H9 (cell line): ENCODE data around the gene RGP1. TPM values are rescaled to one million over a fixed set of nuclear protein-coding genes. Genes with fewer than 3 reads are reported as not detected.

Experiments used
- DNase-seq: peaks from one replicate; pipeline ENCODE4 v3.0.0-alpha.2; 2017
- H2AFZ ChIP-seq: one replicate; pipeline ENCODE4 v1.6.1; 2013; ENCODE audit warnings: mild to moderate bottlenecking, low read length, control low read depth, moderate library complexity
- H2AK5ac ChIP-seq: 2 replicates; pipeline ENCODE4 v1.6.1; 2013; ENCODE audit warnings: low read length, control low read depth, mixed read lengths; ENCODE audit not compliant: insufficient read length
- H2BK120ac ChIP-seq: one replicate; pipeline ENCODE4 v1.6.1; 2013; ENCODE audit warnings: low read depth, mild to moderate bottlenecking, low read length, control low read depth, inconsistent platforms; ENCODE audit not compliant: poor library complexity, severe bottlenecking
- H2BK12ac ChIP-seq: 2 replicates; pipeline ENCODE4 v1.6.1; 2013; ENCODE audit warnings: low read length, control low read depth, mixed read lengths, low read depth; ENCODE audit not compliant: insufficient read length
- H2BK15ac ChIP-seq: 2 replicates; pipeline ENCODE4 v1.6.1; 2013; ENCODE audit warnings: low read depth, low read length, control low read depth
- H2BK20ac ChIP-seq: one replicate; pipeline ENCODE4 v1.6.1; 2013; ENCODE audit warnings: low read depth, mild to moderate bottlenecking, low read length, control low read depth, inconsistent platforms; ENCODE audit not compliant: poor library complexity, severe bottlenecking
- H2BK5ac ChIP-seq: 2 replicates; pipeline ENCODE4 v1.6.1; 2013; ENCODE audit warnings: low read length, control low read depth, mixed read lengths; ENCODE audit not compliant: insufficient read length
- H3K14ac ChIP-seq: 2 replicates; pipeline ENCODE4 v1.6.1; 2013; ENCODE audit warnings: low read length, control low read depth; ENCODE audit not compliant: insufficient read depth
- H3K18ac ChIP-seq: 2 replicates; pipeline ENCODE4 v1.6.1; 2013; ENCODE audit warnings: low read depth, mild to moderate bottlenecking, mixed read lengths, low read length, control low read depth; ENCODE audit not compliant: insufficient read length
- H3K23ac ChIP-seq: 2 replicates; pipeline ENCODE4 v1.6.1; 2013; ENCODE audit warnings: low read length, control low read depth, mixed read lengths, low read depth; ENCODE audit not compliant: insufficient read length
- H3K23me2 ChIP-seq: 2 replicates; pipeline ENCODE4 v1.6.1; 2013; ENCODE audit warnings: low read depth, mild to moderate bottlenecking, mixed read lengths, low read length, control low read depth; ENCODE audit not compliant: insufficient read length, poor library complexity, severe bottlenecking
- H3K27ac ChIP-seq: 2 replicates; pipeline ENCODE4 v1.5.1; 2013; ENCODE audit warnings: low read length, control low read depth, mixed read lengths, low read depth; ENCODE audit not compliant: insufficient read length
- H3K27me3 ChIP-seq: 2 replicates; pipeline ENCODE4 v1.6.1; 2013; ENCODE audit warnings: low read length, control low read depth, inconsistent platforms; ENCODE audit not compliant: insufficient read depth
- H3K4ac ChIP-seq: 2 replicates; pipeline ENCODE4 v1.6.1; 2013; ENCODE audit warnings: low read depth, mild to moderate bottlenecking, control low read depth, inconsistent platforms, low read length, moderate library complexity
- H3K4me1 ChIP-seq: 2 replicates; pipeline ENCODE4 v1.6.1; 2013; ENCODE audit warnings: low read length, control low read depth, inconsistent platforms; ENCODE audit not compliant: insufficient read depth
- H3K4me2 ChIP-seq: 2 replicates; pipeline ENCODE4 v1.6.1; 2013; ENCODE audit warnings: low read length, control low read depth, mixed read lengths; ENCODE audit not compliant: insufficient read length, insufficient read depth
- H3K56ac ChIP-seq: 2 replicates; pipeline ENCODE4 v1.6.1; 2013; ENCODE audit warnings: low read depth, mild to moderate bottlenecking, mixed read lengths, low read length, control low read depth; ENCODE audit not compliant: insufficient read length
- H3K79me1 ChIP-seq: 2 replicates; pipeline ENCODE4 v1.6.1; 2013; ENCODE audit warnings: low read depth, mild to moderate bottlenecking, moderate library complexity, low read length, control low read depth, inconsistent platforms; ENCODE audit not compliant: insufficient read depth, poor library complexity, severe bottlenecking
- H3K79me2 ChIP-seq: 2 replicates; pipeline ENCODE4 v1.6.1; 2013; ENCODE audit warnings: low read length, control low read depth, inconsistent platforms; ENCODE audit not compliant: insufficient read depth
- H3K9ac ChIP-seq: 2 replicates; pipeline ENCODE4 v1.6.1; 2013; ENCODE audit warnings: low read length, control low read depth, mixed read lengths; ENCODE audit not compliant: insufficient read length; ENCODE audit errors: extremely low read depth
- H3K9me3 ChIP-seq: one replicate; pipeline ENCODE4 v1.6.1; 2013; ENCODE audit warnings: low read depth, low read length, inconsistent platforms; ENCODE audit not compliant: control insufficient read depth
- H3T11ph ChIP-seq: one replicate; pipeline ENCODE4 v1.6.1; 2013; ENCODE audit warnings: mild to moderate bottlenecking, low read length, control low read depth, inconsistent platforms
- H4K20me1 ChIP-seq: one replicate; pipeline ENCODE4 v1.6.1; 2013; ENCODE audit not compliant: control insufficient read depth, insufficient read length, insufficient read depth
- H4K5ac ChIP-seq: 2 replicates; pipeline ENCODE4 v1.6.1; 2013; ENCODE audit warnings: low read depth, mild to moderate bottlenecking, mixed read lengths, low read length, control low read depth; ENCODE audit not compliant: insufficient read length
- H4K8ac ChIP-seq: replicated peaks from 2 replicates; pipeline ENCODE4 v1.6.1; 2013; ENCODE audit warnings: low read length, control low read depth, mixed read lengths, low read depth; ENCODE audit not compliant: insufficient read length
- H4K91ac ChIP-seq: 2 replicates; pipeline ENCODE4 v1.6.1; 2013; ENCODE audit warnings: low read depth, mild to moderate bottlenecking, moderate library complexity, mixed read lengths, low read length, control low read depth; ENCODE audit not compliant: insufficient read length
- H3K27ac Mint-ChIP-seq, 3 experiments: 2 replicates in 2 of 3; 3 replicates in 1 of 3; pipeline ENCODE4 v1.8.0; 2020 to 2021; ENCODE audit warnings: mixed read lengths in 3 of 3, mild to moderate bottlenecking in 1 of 3, moderate library complexity in 1 of 3
- H3K27me3 Mint-ChIP-seq: 2 replicates; pipeline ENCODE4 v1.8.0; 2021; ENCODE audit warnings: low read depth, mild to moderate bottlenecking, moderate library complexity, mixed read lengths
- H3K36me3 Mint-ChIP-seq, 3 experiments: 2 replicates in 2 of 3; 3 replicates in 1 of 3; pipeline ENCODE4 v1.8.0; 2020 to 2021; ENCODE audit warnings: low read depth in 3 of 3, mixed read lengths in 3 of 3; ENCODE audit not compliant: insufficient read depth in 1 of 3
- H3K4me1 Mint-ChIP-seq, 2 experiments: 2 replicates each; pipeline ENCODE4 v1.8.0; 2020; ENCODE audit warnings: mixed read lengths in 2 of 2
- H3K4me3 Mint-ChIP-seq, 2 experiments: 2 replicates in 1 of 2; 3 replicates in 1 of 2; pipeline ENCODE4 v1.8.0; 2020 to 2021; ENCODE audit warnings: mild to moderate bottlenecking in 2 of 2, mixed read lengths in 2 of 2, moderate library complexity in 1 of 2
- H3K9me3 Mint-ChIP-seq, 2 experiments: 2 replicates in 1 of 2; 3 replicates in 1 of 2; pipeline ENCODE4 v1.8.0; 2020; ENCODE audit warnings: mild to moderate bottlenecking in 2 of 2, mixed read lengths in 2 of 2, moderate library complexity in 1 of 2
- WGBS: extraction: QIAGEN DNeasy Blood & Tissue Kit; methylation state at CpG from one replicate; pipeline ENCODE4 v1.1.7; 2013; ENCODE audit warnings: missing lambda C conversion rate, low lambda C conversion rate, mixed read lengths; ENCODE audit not compliant: insufficient read length; ENCODE audit errors: extremely low coverage; 5-methylcytosine and 5-hydroxymethylcytosine counted together
- total RNA-seq: library from RNA; stranded (reverse); gene quantifications from 2 replicates; pipeline ENCODE4 v1.2.1, GENCODE V29; 2021
- TF ChIP-seq, protein P1 (sequence below): fragments of 200-600 bp; sonication (generic); conservative IDR thresholded peaks from 3 replicates; pipeline ENCODE4 v1.8.0; 2021; ENCODE audit warnings: antibody characterized with exemption, mild to moderate bottlenecking

RGP1 gene
- total RNA-seq, 1 experiment from 2014 or later, result 25.7 TPM

DNA sequence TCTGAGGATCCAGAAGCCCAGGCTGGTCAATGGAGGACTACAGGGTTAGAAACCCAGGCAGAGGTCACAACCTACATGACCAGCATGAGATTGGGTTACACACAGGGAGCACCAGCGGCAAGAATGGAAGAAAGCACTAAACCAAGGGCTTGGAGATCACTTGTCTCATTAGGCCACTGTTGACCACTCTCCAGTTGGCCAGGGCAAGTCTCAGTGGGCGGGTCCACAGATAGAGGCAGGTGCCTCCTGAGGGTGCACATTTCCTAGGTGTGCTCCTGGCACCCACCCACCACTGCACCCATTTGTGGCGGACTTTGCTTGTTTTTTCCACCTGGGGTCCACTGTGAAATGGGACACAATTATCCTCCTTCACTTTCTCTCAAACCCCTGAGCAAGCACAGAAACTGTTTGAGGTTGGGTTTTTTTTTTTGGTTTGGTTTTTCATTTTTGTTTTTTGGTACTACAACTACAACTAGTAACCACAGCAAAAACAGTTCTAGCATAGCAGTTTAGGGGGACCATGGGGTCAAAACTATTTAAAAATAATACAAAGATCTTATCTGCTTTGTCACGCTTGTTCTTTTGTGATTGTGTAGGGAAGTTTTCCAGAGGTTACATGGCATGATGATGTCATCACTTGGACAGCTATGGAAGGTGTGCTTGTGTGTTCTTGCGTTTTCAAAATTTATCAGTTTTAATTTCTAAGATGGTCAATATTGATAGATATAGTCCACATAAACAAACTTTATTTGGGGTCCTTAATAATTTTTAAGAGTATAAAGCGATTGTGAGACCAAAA is 48.4 kb downstream of the RGP1 start:
- Histone ChIP-seq H3K9ac (no peak overlapping the region), H4K8ac (no peak overlapping the region), H2AFZ (no peak overlapping the region), H3K79me2 (no peaks in the 10 kb centered on the region), H3T11ph (no peak overlapping the region), H4K91ac (no peak overlapping the region), H3K23me2 (no peaks in the 10 kb centered on the region), H3K14ac (no peak overlapping the region), H4K5ac (no peak overlapping the region), H2AK5ac (no peak overlapping the region), H3K4me2 (no peak overlapping the region), H2BK20ac (no peak overlapping the region), H4K20me1 (no peaks in the 10 kb centered on the region), H3K79me1 (no peaks in the 10 kb centered on the region), H2BK15ac (no peak overlapping the region), H3K4me1 (no peaks in the 10 kb centered on the region), H2BK5ac (no peak overlapping the region), H2BK120ac (no peak overlapping the region), H3K27ac (no peak overlapping the region), H3K23ac (no peak overlapping the region), H3K56ac (no peak overlapping the region), H2BK12ac (no peak overlapping the region), H3K9me3 (no peaks in the 10 kb centered on the region), H3K18ac (no peak overlapping the region), H3K27me3 (no peaks in the 10 kb centered on the region), H3K4ac (no peak overlapping the region)
- no CpG with 5 or more reads among the region's 6 CpGs for WGBS
- Mint-ChIP-seq H3K4me3 (no peak overlapping the region), H3K9me3 (no peaks in the 10 kb centered on the region), H3K27me3 (no peaks in the 10 kb centered on the region; the same call in 1 of the 2 replicates), H3K4me1 (peaks cover 0 to 5% of the 10 kb centered on the region in 2 experiments; a peak in 2 of 4 replicates), H3K27ac (no peak overlapping the region), H3K36me3 (peaks cover 0 to 10% (median 9%) of the 10 kb centered on the region in 3 experiments; a peak in 4 of 7 replicates)
- DNase-seq, result no peak
- TF ChIP-seq, protein P1, sequence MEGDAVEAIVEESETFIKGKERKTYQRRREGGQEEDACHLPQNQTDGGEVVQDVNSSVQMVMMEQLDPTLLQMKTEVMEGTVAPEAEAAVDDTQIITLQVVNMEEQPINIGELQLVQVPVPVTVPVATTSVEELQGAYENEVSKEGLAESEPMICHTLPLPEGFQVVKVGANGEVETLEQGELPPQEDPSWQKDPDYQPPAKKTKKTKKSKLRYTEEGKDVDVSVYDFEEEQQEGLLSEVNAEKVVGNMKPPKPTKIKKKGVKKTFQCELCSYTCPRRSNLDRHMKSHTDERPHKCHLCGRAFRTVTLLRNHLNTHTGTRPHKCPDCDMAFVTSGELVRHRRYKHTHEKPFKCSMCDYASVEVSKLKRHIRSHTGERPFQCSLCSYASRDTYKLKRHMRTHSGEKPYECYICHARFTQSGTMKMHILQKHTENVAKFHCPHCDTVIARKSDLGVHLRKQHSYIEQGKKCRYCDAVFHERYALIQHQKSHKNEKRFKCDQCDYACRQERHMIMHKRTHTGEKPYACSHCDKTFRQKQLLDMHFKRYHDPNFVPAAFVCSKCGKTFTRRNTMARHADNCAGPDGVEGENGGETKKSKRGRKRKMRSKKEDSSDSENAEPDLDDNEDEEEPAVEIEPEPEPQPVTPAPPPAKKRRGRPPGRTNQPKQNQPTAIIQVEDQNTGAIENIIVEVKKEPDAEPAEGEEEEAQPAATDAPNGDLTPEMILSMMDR, result no peak
